Activated T-helper 9 cell treated with anti-CD3 and anti-CD28 coated beads, Interleukin-2, amount 50 U/mL, for 16 hours (primary cell): Measurements from ENCODE around the gene FGD4.

Source experiments
- DNase-seq: peaks from one replicate; pipeline ENCODE4 v3.0.0-alpha.2; 2020; ENCODE audit warnings: low read depth

FGD4 gene

DNA sequence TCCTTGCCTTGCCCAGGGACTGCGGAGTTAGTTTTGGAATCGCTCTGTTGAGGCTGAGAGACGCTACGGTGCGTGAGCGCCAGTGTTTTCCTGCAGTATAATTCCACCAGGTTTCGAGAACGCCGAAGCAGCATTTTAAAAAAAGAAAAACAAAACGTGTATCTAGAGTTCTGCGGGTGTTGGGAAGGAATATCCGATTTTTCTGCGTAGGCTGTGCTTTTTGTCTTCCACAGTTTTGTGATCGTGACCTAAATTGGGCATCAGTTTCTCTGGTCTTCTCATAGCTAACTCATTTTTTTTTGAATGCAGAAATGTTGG, 280.5 kb downstream of the FGD4 start:
- no peak for DNase-seq

DNA sequence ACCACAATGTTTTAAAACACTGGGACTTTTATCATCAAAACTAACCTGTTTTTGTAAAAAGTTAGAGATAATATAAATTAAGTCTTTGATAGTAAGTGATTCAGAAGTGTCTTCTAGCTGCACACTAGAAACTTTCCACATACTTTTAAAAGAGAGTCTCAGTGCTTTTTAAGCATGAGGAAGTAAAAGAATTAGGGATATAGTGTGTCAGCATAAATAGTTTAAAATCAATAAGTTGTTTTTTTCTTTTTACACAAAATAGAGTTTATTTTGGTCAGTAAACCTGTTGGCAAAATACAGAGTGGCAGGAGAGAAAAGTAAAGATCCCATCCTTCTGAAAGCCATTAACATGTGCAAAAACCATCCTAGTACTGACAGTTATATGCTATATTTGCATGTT, 281.4 kb downstream of the FGD4 start:
- DNase-seq: no peak

DNA sequence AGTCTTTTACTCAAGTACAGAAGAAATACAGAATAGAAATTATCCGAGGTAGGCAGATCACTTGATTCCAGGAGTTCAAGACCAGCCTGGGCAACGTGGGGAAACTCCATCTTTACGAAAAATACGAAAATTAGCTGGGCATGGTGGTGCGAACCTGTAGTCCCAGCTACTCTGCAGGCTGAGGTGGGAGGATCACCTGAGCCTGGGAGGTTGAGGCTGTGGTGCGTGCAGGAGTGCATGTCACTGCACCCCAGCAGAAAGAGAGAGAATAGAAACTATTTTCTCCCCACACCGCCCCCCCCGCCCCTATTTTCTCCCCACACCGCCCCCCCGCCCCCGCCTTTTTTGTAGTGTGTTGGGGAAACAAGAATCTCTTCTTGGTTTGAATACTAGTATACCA, 281.9 kb downstream of the FGD4 start:
- DNase-seq: no peak

DNA sequence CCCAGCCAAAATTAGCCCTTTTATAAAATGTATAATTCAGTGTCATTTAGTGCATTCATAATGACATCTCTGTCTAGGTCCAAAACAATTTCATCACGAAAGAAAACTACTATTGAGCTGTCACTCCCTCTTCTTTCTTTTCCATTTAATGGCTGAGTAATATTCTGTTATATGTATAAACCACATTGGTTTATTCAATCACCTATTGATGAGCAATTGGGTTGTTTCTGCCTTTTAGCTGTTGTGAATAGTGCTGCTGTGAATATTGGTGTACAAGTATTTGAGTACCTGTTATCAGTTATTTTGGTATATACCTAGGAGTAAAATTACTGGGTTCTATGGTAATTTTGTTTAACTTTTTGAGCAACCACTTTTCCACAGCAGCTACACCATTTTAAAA, 287.0 kb downstream of the FGD4 start:
- DNase-seq: no peak

DNA sequence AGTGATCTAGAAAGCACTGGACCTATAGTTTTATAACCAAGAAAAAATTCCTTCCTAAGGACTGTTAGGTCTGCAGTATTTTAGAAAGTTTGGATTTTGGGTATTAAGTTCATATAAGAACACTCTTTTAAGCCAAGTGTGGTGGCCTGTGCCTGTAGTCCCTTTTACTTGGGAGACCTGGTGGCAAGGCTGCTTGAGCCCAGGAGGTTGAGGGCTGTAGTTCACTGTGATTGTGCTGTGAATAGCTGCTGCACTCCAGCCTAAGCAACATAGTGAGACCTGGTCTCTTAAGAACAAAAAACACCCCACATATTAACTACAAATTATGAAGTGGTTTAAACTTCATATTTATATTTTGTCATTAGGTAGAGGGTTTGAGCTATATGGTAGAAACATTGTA, 289.4 kb downstream of the FGD4 start:
- no peak for DNase-seq

DNA sequence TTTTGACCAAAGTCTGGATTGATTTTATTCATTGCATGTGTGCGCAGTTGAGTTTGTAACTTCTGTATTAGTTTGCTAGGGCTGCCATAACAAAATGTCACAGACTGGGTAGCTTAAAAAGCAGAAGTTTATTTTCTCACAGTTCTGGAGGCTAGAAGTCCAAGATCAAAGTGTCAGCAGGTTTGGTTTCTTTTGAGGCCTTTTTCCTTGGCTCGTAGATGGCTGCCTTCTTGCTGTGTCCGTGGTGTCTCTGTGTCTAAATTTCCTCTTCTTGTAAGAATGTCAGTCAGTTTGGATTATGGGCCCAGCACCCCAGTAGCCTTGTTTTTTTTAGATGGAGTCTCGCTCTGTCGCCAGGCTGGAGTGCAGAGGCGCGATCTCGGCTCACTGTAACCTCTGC, 291.6 kb downstream of the FGD4 start:
- no peak for DNase-seq

DNA sequence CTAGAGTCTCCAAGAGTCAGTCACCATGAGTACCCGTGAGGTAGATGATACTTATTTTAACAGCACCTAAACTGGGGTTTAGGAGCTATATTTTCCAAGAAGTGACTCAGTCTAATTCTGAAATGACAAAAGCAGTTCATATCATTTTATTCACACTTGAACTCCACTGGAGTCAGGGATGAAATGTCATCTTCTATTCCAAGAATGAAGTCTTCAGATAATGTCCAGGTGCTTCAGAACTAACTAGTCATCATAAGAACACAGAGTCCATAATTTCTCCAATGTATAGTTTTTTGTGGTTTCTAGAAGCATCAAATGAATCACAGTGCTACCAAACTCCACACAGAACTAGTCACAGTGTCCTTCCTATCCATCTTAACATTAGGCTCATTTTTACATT, 293.0 kb downstream of the FGD4 start:
- DNase-seq: no peak

DNA sequence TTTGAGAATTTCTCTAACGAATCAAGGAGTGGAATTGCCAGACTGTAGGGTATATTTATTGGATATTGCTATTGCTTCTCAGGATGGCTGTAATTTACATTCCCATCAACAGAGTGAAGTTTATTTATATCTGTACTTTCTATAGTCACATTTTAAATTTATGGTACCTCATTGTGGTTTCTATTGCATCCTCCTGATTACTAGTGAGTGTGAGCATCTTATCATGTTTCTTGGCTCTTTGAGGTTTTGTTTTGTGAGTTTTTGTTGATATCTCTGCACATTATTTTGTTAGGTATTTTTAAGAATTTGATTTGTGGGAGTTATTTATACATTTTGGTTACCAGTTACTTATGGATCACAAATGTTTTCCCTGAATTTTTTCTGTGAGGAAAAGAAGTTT, 293.7 kb downstream of the FGD4 start:
- no peak for DNase-seq
